Testis (tissue), 3 donors: ENCODE data around the gene RAI1. TPM values are rescaled to one million over a fixed set of nuclear protein-coding genes. Genes with fewer than 3 reads are reported as not detected.
"Not testable (repeated sequence)": the region's sequence is repeated elsewhere in the genome, so short reads cannot be mapped to it uniquely, and the experiment has no call there.

Experiments
- DNase-seq: peaks from one replicate; pipeline ENCODE4 v3.0.0-alpha.2; 2019
- H3K27ac ChIP-seq, 2 donors: fragments of 200-600 bp; sonication (generic); one replicate each; pipeline ENCODE4 v1.5.1; 2019
- H3K27me3 ChIP-seq: fragments of 200-600 bp; sonication (generic); one replicate; pipeline ENCODE4 v1.5.1; 2019
- H3K36me3 ChIP-seq: fragments of 200-600 bp; sonication (generic); one replicate; pipeline ENCODE4 v1.5.1; 2017; ENCODE audit warnings: low read depth; ENCODE audit errors: missing control alignments
- H3K4me1 ChIP-seq: fragments of 200-600 bp; sonication (generic); one replicate; pipeline ENCODE4 v1.5.1; 2019
- H3K4me3 ChIP-seq, 2 donors: fragments of 200-600 bp; sonication (generic); one replicate each; pipeline ENCODE4 v1.5.1; 2017 to 2019
- H3K9me3 ChIP-seq: fragments of 200-600 bp; sonication (generic); one replicate; pipeline ENCODE4 v1.5.1; 2017
- CTCF ChIP-seq, 3 experiments: fragments of 450-650 bp in 2 of 3; fragments of 200-600 bp in 1 of 3; sonication (generic) in 1 of 3; IDR thresholded peaks; one replicate each; pipeline ENCODE4 v1.5.1; 2016 to 2019; ENCODE audit warnings: antibody characterized with exemption in 3 of 3, mild to moderate bottlenecking in 2 of 3, moderate library complexity in 1 of 3
- POLR2A ChIP-seq: fragments of 450-650 bp; IDR thresholded peaks from one replicate; pipeline ENCODE4 v1.6.1; 2017; ENCODE audit warnings: antibody characterized with exemption, mild to moderate bottlenecking, moderate library complexity
- WGBS, 2 donors: methylation state at CpG; one replicate each; pipeline ENCODE4 v1.1.5; 2018; 5-methylcytosine and 5-hydroxymethylcytosine counted together
- intact Hi-C: fragments of 100-400 bp; cut with DNase I; formaldehyde crosslinking; loops from one replicate; pipeline ENCODE4 v1.15.1; 2023; ENCODE audit warnings: low total_unique reads
- polyA plus RNA-seq: library from polyadenylated mRNA; stranded (reverse); fragments of 350-450 nt; fragmentation: Illumina TruSeq; extraction: RNeasy Lipid Tissue Mini Kit (QIAGEN cat#74804); gene quantifications from one replicate; pipeline ENCODE4 v1.2.3, GENCODE V29; 2014; ENCODE audit warnings: low read depth, low replicate concordance; ENCODE audit not compliant: insufficient read depth
- total RNA-seq, 2 donors: library from RNA; depleted of rRNA; stranded (reverse); fragments of >200 nt; gene quantifications; one replicate each; pipeline ENCODE4 v1.2.3, GENCODE V29; 2016

Gene RAI1
- total and polyA plus RNA-seq, 3 donors from 2014 or later: 17.5 to 44.5 (median 42.8) TPM

GRCh38 chr17:17806611-17807274 lies 125.5 kb downstream of the RAI1 start:
- H3K27ac ChIP-seq: no peak overlapping the region
- H3K4me3 ChIP-seq: no peak overlapping the region
- DNase-seq: no peak
- no peaks in the 10 kb centered on the region for H3K27me3 ChIP-seq
- H3K4me1 ChIP-seq: peaks cover 14% of the 10 kb centered on the region
- H3K9me3 ChIP-seq: no peaks in the 10 kb centered on the region
- WGBS, 2 donors: 85% methylated on average over 13 to 17 of the region's 17 CpGs
- intact Hi-C loops: no loop called here
- TF ChIP-seq CTCF (IDR thresholded peaks at IDR 0.05) (no peak), POLR2A (no peak)
- H3K36me3 ChIP-seq: no peaks in the 10 kb centered on the region

- H3K36me3 ChIP-seq: no peaks in the 10 kb centered on the region
- no peak for DNase-seq
- no peaks in the 10 kb centered on the region for H3K27me3 ChIP-seq
- no peak overlapping the region for H3K4me3 ChIP-seq
- no peak overlapping the region for H3K27ac ChIP-seq
- no peak for TF ChIP-seq POLR2A
- no peak for TF ChIP-seq CTCF (IDR thresholded peaks at IDR 0.05)
- peaks cover 20% of the 10 kb centered on the region for H3K4me1 ChIP-seq
- intact Hi-C loops: no loop called here
- H3K9me3 ChIP-seq: no peaks in the 10 kb centered on the region
- WGBS, 2 donors: 87% methylated on average over 5 of the region's 5 CpGs; no CpG with 5 or more reads in 1 of the 2 donors
These were observed 126.2 kb downstream of the RAI1 start for GRCh38 chr17:17807440-17807839.

GRCh38 chr17:17808200-17808599 lies 126.9 kb downstream of the RAI1 start:
- intact Hi-C loops, H3K27ac ChIP-seq: not testable (repeated sequence)
- 85 to 91% methylated on average over 5 of the region's 5 CpGs for WGBS, 2 donors

GRCh38 chr17:17808706-17809432 lies 127.6 kb downstream of the RAI1 start:
- intact Hi-C loops: no loop called here
- Histone ChIP-seq H3K27me3 (no peaks in the 10 kb centered on the region), H3K4me1 (peaks cover 23% of the 10 kb centered on the region), H3K9me3 (no peaks in the 10 kb centered on the region), H3K27ac (peak overlapping the region in 1 of 2 donors; percentile 78), H3K36me3 (no peaks in the 10 kb centered on the region), H3K4me3 (peak overlapping the region; percentile 37 to 58)
- TF ChIP-seq CTCF (IDR thresholded peaks at IDR 0.05): no peak
- no peak for TF ChIP-seq POLR2A
- DNase-seq: no peak
- WGBS, 2 donors: 44 to 49% methylated on average over 15 of the region's 15 CpGs

More at GRCh38 chr17:17808200-17808599, 126.9 kb downstream of the RAI1 start:
- H3K27me3 ChIP-seq, H3K36me3 ChIP-seq, DNase-seq, H3K4me3 ChIP-seq, H3K9me3 ChIP-seq: not testable (repeated sequence)
- peaks cover 23% of the 10 kb centered on the region for H3K4me1 ChIP-seq

- no peaks in the 10 kb centered on the region for H3K9me3 ChIP-seq
- H3K27me3 ChIP-seq: no peaks in the 10 kb centered on the region
- DNase-seq: no peak
- peaks cover 23% of the 10 kb centered on the region for H3K4me1 ChIP-seq
- intact Hi-C loops: loop anchor here (5.0 kb wide), 2 partner anchors 48 to 127 kb away; partner anchors contain the start of gene RAI1
- no peaks in the 10 kb centered on the region for H3K36me3 ChIP-seq
- H3K27ac ChIP-seq: peak overlapping the region; percentile 77 to 78
- WGBS, 2 donors: 47 to 54% methylated on average over 14 to 45 of the region's 52 CpGs
- peak overlapping the region; percentile 37 to 58 for H3K4me3 ChIP-seq
- no peak for TF ChIP-seq CTCF (IDR thresholded peaks at IDR 0.05)
- no peak for TF ChIP-seq POLR2A
These were observed 128.3 kb downstream of the RAI1 start for GRCh38 chr17:17809531-17810083.
